T-cell (primary cell): ENCODE results near the gene DFFA. TPM values are rescaled to one million over a fixed set of nuclear protein-coding genes. Genes with fewer than 3 reads are reported as not detected.
"Not testable (repeated sequence)": the region's sequence is repeated elsewhere in the genome, so short reads cannot be mapped to it uniquely, and the experiment has no call there.

Source experiments
- ATAC-seq, 4 experiments: fragments of 200-7000 bp in 3 of 4; fragments of 150-1000 bp in 1 of 4; cut with Tn5 transposase; replicated peaks in 1 of 4; 1 replicate in 3 of 4; 2 replicates in 1 of 4; pipeline ENCODE4 v1.10.0; 2021; ENCODE audit warnings: moderate library complexity in 3 of 4, mild to moderate bottlenecking in 2 of 4, moderate number of reproducible peaks in 1 of 4
- CTCF ChIA-PET, 2 donors: fragments of 300-600 bp; sonication (Branson Sonifier 250); formaldehyde crosslinking; loops; one replicate each; lab custom pipeline; 2022; ENCODE audit warnings: antibody characterized with exemption in 2 of 2; lab: Charles Lee
- POLR2A ChIA-PET, 2 donors: fragments of 300-600 bp; sonication (Branson Sonifier 250); formaldehyde crosslinking; loops; one replicate each; lab custom pipeline; 2022; ENCODE audit warnings: antibody characterized with exemption in 2 of 2; lab: Charles Lee
- DNase-seq, 35 experiments: peaks; one replicate each; pipeline versions ENCODE4 v3.0.0 to v3.0.0-alpha.2; 2013 to 2023
- H3K27ac ChIP-seq: one replicate; pipeline ENCODE4 v1.5.1; 2013; ENCODE audit warnings: low read length
- H3K27me3 ChIP-seq, 2 experiments: replicated peaks in 1 of 2; 1 replicate in 1 of 2; 2 replicates in 1 of 2; pipeline versions ENCODE4 v1.6.1 to v1.7.0; 2013; ENCODE audit warnings: low read length in 1 of 2, mixed read lengths in 1 of 2; ENCODE audit not compliant: control insufficient read depth in 2 of 2, insufficient read depth in 2 of 2; ENCODE audit errors: extremely low read depth in 1 of 2
- H3K36me3 ChIP-seq, 2 donors: 1 replicate in 1 of 2; 2 replicates in 1 of 2; pipeline versions ENCODE4 v1.6.1 to v1.7.0; 2013; ENCODE audit warnings: low read length in 1 of 2; ENCODE audit not compliant: control insufficient read depth in 2 of 2, insufficient read depth in 1 of 2; ENCODE audit errors: extremely low read depth in 1 of 2
- H3K4me1 ChIP-seq, 2 experiments: 1 replicate in 1 of 2; 2 replicates in 1 of 2; pipeline versions ENCODE4 v1.6.1 to v1.7.0; 2013; ENCODE audit warnings: low read length in 2 of 2, mixed read lengths in 1 of 2; ENCODE audit not compliant: insufficient read depth in 2 of 2, control insufficient read depth in 1 of 2; ENCODE audit errors: extremely low read depth in 1 of 2
- H3K4me3 ChIP-seq, 2 donors: 1 replicate in 1 of 2; 2 replicates in 1 of 2; pipeline versions ENCODE4 v1.5.1 to v1.7.0; 2013; ENCODE audit warnings: mild to moderate bottlenecking in 2 of 2, low read length in 1 of 2, moderate library complexity in 1 of 2; ENCODE audit not compliant: control insufficient read depth in 1 of 2; ENCODE audit errors: extremely low read depth in 1 of 2
- H3K9me3 ChIP-seq: 2 replicates; pipeline ENCODE4 v1.7.0; 2013
- H3K27ac Mint-ChIP-seq, 2 donors: one replicate each; pipeline ENCODE4 v1.8.0; 2020 to 2021; ENCODE audit warnings: mild to moderate bottlenecking in 2 of 2, mixed read lengths in 2 of 2
- H3K27me3 Mint-ChIP-seq, 2 donors: one replicate each; pipeline ENCODE4 v1.8.0; 2021 to 2022; ENCODE audit warnings: mixed read lengths in 2 of 2
- H3K36me3 Mint-ChIP-seq: one replicate; pipeline ENCODE4 v1.8.0; 2021; ENCODE audit warnings: mixed read lengths
- H3K4me1 Mint-ChIP-seq, 3 donors: one replicate each; pipeline ENCODE4 v1.8.0; 2020 to 2022; ENCODE audit warnings: mixed read lengths in 3 of 3, mild to moderate bottlenecking in 1 of 3
- H3K4me3 Mint-ChIP-seq, 3 donors: one replicate each; pipeline ENCODE4 v1.8.0; 2020 to 2022; ENCODE audit warnings: mild to moderate bottlenecking in 3 of 3, mixed read lengths in 3 of 3, moderate library complexity in 3 of 3
- H3K9me3 Mint-ChIP-seq, 3 donors: one replicate each; pipeline ENCODE4 v1.8.0; 2020 to 2022; ENCODE audit warnings: mixed read lengths in 3 of 3
- WGBS: methylation state at CpG from one replicate; pipeline ENCODE4 v1.1.5; 2013; ENCODE audit warnings: missing lambda C conversion rate; ENCODE audit not compliant: insufficient coverage; 5-methylcytosine and 5-hydroxymethylcytosine counted together
- total RNA-seq, 35 experiments: library from RNA in 6 of 35; stranded (reverse) in 6 of 35; fragments of 120-200 nt in 1 of 35; gene quantifications; one replicate each; pipeline versions ENCODE4 v1.2.1 to v1.2.4 and lab custom pipeline; 2013 to 2026

Gene DFFA
- total RNA-seq, 5 donors from 2014 or later (not counting 1 experiment from before 2014, with no cell fraction given): 19.3 to 32.9 (median 26.0) TPM

GRCh38 chr1:10507111-10507879 is 35.0 kb upstream of the DFFA start:
- ATAC-seq: peak; percentile 29 to 62 (median 35)

GRCh38 chr1:10506677-10507047 is 34.3 kb upstream of the DFFA start:
- peaks cover 4% of the 10 kb centered on the region for H3K36me3 Mint-ChIP-seq
- H3K27me3 ChIP-seq: no peaks in the 10 kb centered on the region
- DNase-seq (no peak), ATAC-seq (no peak)
- no peaks in the 10 kb centered on the region for H3K9me3 ChIP-seq
- 94% methylated on average over 2 of the region's 4 CpGs for WGBS
- ChIA-PET POLR2A (interaction anchor here in 1 of 2 donors (0.6 kb wide), 1 partner anchor 344 kb away, joined by 4 read pairs; no protein-coding TSS in a partner anchor), CTCF (interaction anchor here (0.5 to 7.2 kb wide), 5 partner anchors 10 to 530 kb away, joined by 3 to 68 read pairs (median 3); no protein-coding TSS in a partner anchor)
- no peak overlapping the region for H3K4me3 ChIP-seq
- H3K27ac Mint-ChIP-seq: peak overlapping the region in 1 of 2 donors; percentile 53
- peaks cover 0 to 2% of the 10 kb centered on the region in 2 donors for H3K36me3 ChIP-seq
- H3K27me3 Mint-ChIP-seq: no peaks in the 10 kb centered on the region
- H3K9me3 Mint-ChIP-seq: no peaks in the 10 kb centered on the region
- no peak overlapping the region for H3K27ac ChIP-seq
- no peak overlapping the region for H3K4me3 Mint-ChIP-seq
- peaks cover 18 to 37% of the 10 kb centered on the region in 2 experiments for H3K4me1 ChIP-seq
- H3K4me1 Mint-ChIP-seq: peaks cover 37 to 58% (median 46%) of the 10 kb centered on the region in 3 donors

More at GRCh38 chr1:10507111-10507879, 35.0 kb upstream of the DFFA start:
- CTCF ChIA-PET: interaction anchor here (0.6 to 7.2 kb wide), 10 partner anchors 11 to 434 kb away, joined by 3 to 68 read pairs (median 3); no protein-coding TSS in a partner anchor
- Mint-ChIP-seq H3K4me3 (no peak overlapping the region), H3K27ac (peak overlapping the region; percentile 78 to 79), H3K27me3 (no peaks in the 10 kb centered on the region), H3K9me3 (no peaks in the 10 kb centered on the region), H3K36me3 (peaks cover under 1% of the 10 kb centered on the region), H3K4me1 (peaks cover 43 to 58% (median 46%) of the 10 kb centered on the region in 3 donors)
- Histone ChIP-seq H3K9me3 (no peaks in the 10 kb centered on the region), H3K4me1 (peaks cover 23 to 43% of the 10 kb centered on the region in 2 experiments), H3K27ac (no peak overlapping the region), H3K4me3 (no peak overlapping the region), H3K27me3 (no peaks in the 10 kb centered on the region), H3K36me3 (peaks cover 0 to 1% of the 10 kb centered on the region in 2 donors)
- peak in 34 of 35 experiments; percentile 16 to 69 (median 44) for DNase-seq
- POLR2A ChIA-PET: interaction anchor here (0.6 to 0.7 kb wide), 4 partner anchors 56 to 424 kb away, joined by 3 to 4 read pairs (median 3); no protein-coding TSS in a partner anchor
- WGBS: 82% methylated on average over 13 of the region's 17 CpGs

GRCh38 chr1:10506046-10506676 is 33.8 kb upstream of the DFFA start:
- Mint-ChIP-seq H3K4me1 (peaks cover 32 to 53% (median 41%) of the 10 kb centered on the region in 3 donors), H3K27ac (peak overlapping the region; percentile 53 to 59)
- H3K27me3 Mint-ChIP-seq, H3K9me3 Mint-ChIP-seq, H3K36me3 ChIP-seq, H3K27ac ChIP-seq, H3K36me3 Mint-ChIP-seq, H3K4me3 ChIP-seq, H3K4me3 Mint-ChIP-seq, H3K27me3 ChIP-seq, DNase-seq, H3K9me3 ChIP-seq, ATAC-seq: not testable (repeated sequence)
- H3K4me1 ChIP-seq: peaks cover 13 to 32% of the 10 kb centered on the region in 2 experiments
- ChIA-PET CTCF (interaction anchor here (0.5 to 1.3 kb wide), 3 partner anchors 76 to 1401 kb away, joined by 3 to 4 read pairs (median 3); no protein-coding TSS in a partner anchor), POLR2A (interaction anchor here in 1 of 2 donors (0.7 kb wide), 1 partner anchor 20 kb away, joined by 6 read pairs; no protein-coding TSS in a partner anchor)
- WGBS: 60% methylated on average over 2 of the region's 12 CpGs

GRCh38 chr1:10504249-10504648 is 31.9 kb upstream of the DFFA start:
- peaks cover 0 to 20% of the 10 kb centered on the region in 2 experiments for H3K4me1 ChIP-seq
- DNase-seq: no peak
- H3K27me3 ChIP-seq: no peaks in the 10 kb centered on the region
- ChIA-PET POLR2A (no interaction called here), CTCF (no interaction called here)
- Mint-ChIP-seq H3K27me3 (no peaks in the 10 kb centered on the region), H3K4me3 (no peak overlapping the region), H3K4me1 (peaks cover 23 to 38% (median 25%) of the 10 kb centered on the region in 3 donors), H3K36me3 (peaks cover 4% of the 10 kb centered on the region), H3K9me3 (no peaks in the 10 kb centered on the region), H3K27ac (no peak overlapping the region)
- no peak for ATAC-seq
- 81% methylated on average over 3 of the region's 5 CpGs for WGBS
- no peaks in the 10 kb centered on the region for H3K9me3 ChIP-seq
- H3K36me3 ChIP-seq: peaks cover 0 to 2% of the 10 kb centered on the region in 2 donors
- no peak overlapping the region for H3K27ac ChIP-seq
- no peak overlapping the region for H3K4me3 ChIP-seq

GRCh38 chr1:10502206-10502605 is 29.9 kb upstream of the DFFA start:
- Histone ChIP-seq H3K4me3 (no peak overlapping the region), H3K27ac (no peak overlapping the region), H3K4me1 (peaks cover 0 to 18% of the 10 kb centered on the region in 2 experiments), H3K27me3 (no peaks in the 10 kb centered on the region), H3K9me3 (no peaks in the 10 kb centered on the region), H3K36me3 (peaks cover 0 to 2% of the 10 kb centered on the region in 2 donors)
- H3K36me3 Mint-ChIP-seq: peaks cover 9% of the 10 kb centered on the region
- H3K4me1 Mint-ChIP-seq: peaks cover 34 to 42% (median 36%) of the 10 kb centered on the region in 3 donors
- H3K4me3 Mint-ChIP-seq: no peak overlapping the region
- H3K27me3 Mint-ChIP-seq: no peaks in the 10 kb centered on the region
- ChIA-PET CTCF (interaction anchor here in 1 of 2 donors (1.2 kb wide), 1 partner anchor 13 kb away, joined by 4 read pairs; no protein-coding TSS in a partner anchor), POLR2A (interaction anchor here (0.6 kb wide), 3 partner anchors 21 to 287 kb away, joined by 3 to 8 read pairs (median 6); no protein-coding TSS in a partner anchor)
- DNase-seq: no peak
- no peak for ATAC-seq
- H3K9me3 Mint-ChIP-seq: no peaks in the 10 kb centered on the region
- no peak overlapping the region for H3K27ac Mint-ChIP-seq
- WGBS: 70% methylated on average over 2 of the region's 5 CpGs

- Mint-ChIP-seq H3K36me3 (peaks cover 13% of the 10 kb centered on the region), H3K27ac (peak overlapping the region; percentile 52 to 57), H3K4me3 (no peak overlapping the region), H3K27me3 (no peaks in the 10 kb centered on the region), H3K9me3 (no peaks in the 10 kb centered on the region), H3K4me1 (peaks cover 52 to 61% (median 54%) of the 10 kb centered on the region in 3 donors)
- Histone ChIP-seq H3K4me3 (no peak overlapping the region), H3K27ac (peak overlapping the region; percentile 67), H3K4me1 (peaks cover 8 to 40% of the 10 kb centered on the region in 2 experiments), H3K36me3 (peaks cover 0 to 8% of the 10 kb centered on the region in 2 donors), H3K9me3 (no peaks in the 10 kb centered on the region), H3K27me3 (no peaks in the 10 kb centered on the region)
- DNase-seq (no peak), ATAC-seq (no peak)
- CTCF ChIA-PET: interaction anchor here in 1 of 2 donors (0.6 to 6.3 kb wide), 3 partner anchors 12 to 24 kb away, joined by 3 to 68 read pairs (median 3); no protein-coding TSS in a partner anchor
- 43% methylated on average over 2 of the region's 8 CpGs for WGBS
- POLR2A ChIA-PET: no interaction called here
These were observed 25.9 kb upstream of the DFFA start for GRCh38 chr1:10498231-10498630.
